KMS-11 (cell line): ENCODE results near the gene MGAM2.

Experiments
- H2AFZ ChIP-seq: fragments of 200-600 bp; sonication (generic); 2 replicates; pipeline ENCODE4 v1.6.1; 2016; ENCODE audit warnings: antibody characterized with exemption, mixed run types, low read depth
- H3K27ac ChIP-seq: fragments of 200-600 bp; sonication (generic); 2 replicates; pipeline ENCODE4 v1.6.1; 2016; ENCODE audit warnings: mild to moderate bottlenecking, mixed run types
- H3K27me3 ChIP-seq: fragments of 200-600 bp; sonication (generic); 2 replicates; pipeline ENCODE4 v1.6.1; 2017; ENCODE audit warnings: mild to moderate bottlenecking, low read depth, mixed run types, moderate library complexity; ENCODE audit not compliant: insufficient read depth
- H3K36me3 ChIP-seq: fragments of 200-600 bp; sonication (generic); 2 replicates; pipeline ENCODE4 v1.6.1; 2017; ENCODE audit warnings: mild to moderate bottlenecking, mixed run types; ENCODE audit not compliant: insufficient read depth
- H3K4me1 ChIP-seq: fragments of 200-600 bp; sonication (generic); 2 replicates; pipeline ENCODE4 v1.6.1; 2016; ENCODE audit warnings: mild to moderate bottlenecking, low read depth, mixed run types; ENCODE audit not compliant: poor library complexity, severe bottlenecking
- H3K4me2 ChIP-seq: fragments of 200-600 bp; sonication (generic); 2 replicates; pipeline ENCODE4 v1.7.0; 2016; ENCODE audit warnings: mild to moderate bottlenecking, mixed run types
- H3K4me3 ChIP-seq: fragments of 200-600 bp; sonication (generic); IDR thresholded peaks from 2 replicates; pipeline ENCODE4 v1.6.1; 2017; ENCODE audit warnings: low read depth, low read length, mixed read lengths; ENCODE audit not compliant: insufficient read depth
- H3K79me2 ChIP-seq: fragments of 200-600 bp; sonication (generic); 2 replicates; pipeline ENCODE4 v1.6.1; 2016; ENCODE audit warnings: low read depth, mixed run types; ENCODE audit not compliant: insufficient read depth
- H3K9ac ChIP-seq: fragments of 200-600 bp; sonication (generic); 2 replicates; pipeline ENCODE4 v1.6.1; 2016; ENCODE audit warnings: mild to moderate bottlenecking, mixed run types
- H4K20me1 ChIP-seq: fragments of 200-600 bp; sonication (generic); 2 replicates; pipeline ENCODE4 v1.6.1; 2016; ENCODE audit warnings: mild to moderate bottlenecking, mixed run types; ENCODE audit not compliant: insufficient read depth
- TF ChIP-seq, protein P1 (sequence below): fragments of 200-600 bp; sonication (generic); conservative IDR thresholded peaks from 2 replicates; pipeline ENCODE4 v1.6.1; 2017; ENCODE audit warnings: low read depth, mild to moderate bottlenecking, antibody characterized with exemption, low read length, moderate library complexity, mixed read lengths

MGAM2 gene

GRCh38 chr7:142177869-142178268 is 66.4 kb downstream of the MGAM2 start:
- Histone ChIP-seq H3K36me3 (no peaks in the 10 kb centered on the region), H3K4me1 (peaks cover 25% of the 10 kb centered on the region), H3K9ac (no peak overlapping the region), H3K4me3 (no peak overlapping the region), H2AFZ (no peak overlapping the region), H3K27me3 (no peaks in the 10 kb centered on the region), H3K79me2 (no peaks in the 10 kb centered on the region), H3K27ac (peak overlapping the region; percentile 2; the same call in 1 of the 2 replicates), H3K4me2 (peak overlapping the region; percentile 24), H4K20me1 (no peaks in the 10 kb centered on the region)
- TF ChIP-seq, protein P1, sequence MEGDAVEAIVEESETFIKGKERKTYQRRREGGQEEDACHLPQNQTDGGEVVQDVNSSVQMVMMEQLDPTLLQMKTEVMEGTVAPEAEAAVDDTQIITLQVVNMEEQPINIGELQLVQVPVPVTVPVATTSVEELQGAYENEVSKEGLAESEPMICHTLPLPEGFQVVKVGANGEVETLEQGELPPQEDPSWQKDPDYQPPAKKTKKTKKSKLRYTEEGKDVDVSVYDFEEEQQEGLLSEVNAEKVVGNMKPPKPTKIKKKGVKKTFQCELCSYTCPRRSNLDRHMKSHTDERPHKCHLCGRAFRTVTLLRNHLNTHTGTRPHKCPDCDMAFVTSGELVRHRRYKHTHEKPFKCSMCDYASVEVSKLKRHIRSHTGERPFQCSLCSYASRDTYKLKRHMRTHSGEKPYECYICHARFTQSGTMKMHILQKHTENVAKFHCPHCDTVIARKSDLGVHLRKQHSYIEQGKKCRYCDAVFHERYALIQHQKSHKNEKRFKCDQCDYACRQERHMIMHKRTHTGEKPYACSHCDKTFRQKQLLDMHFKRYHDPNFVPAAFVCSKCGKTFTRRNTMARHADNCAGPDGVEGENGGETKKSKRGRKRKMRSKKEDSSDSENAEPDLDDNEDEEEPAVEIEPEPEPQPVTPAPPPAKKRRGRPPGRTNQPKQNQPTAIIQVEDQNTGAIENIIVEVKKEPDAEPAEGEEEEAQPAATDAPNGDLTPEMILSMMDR: no peak

DNA sequence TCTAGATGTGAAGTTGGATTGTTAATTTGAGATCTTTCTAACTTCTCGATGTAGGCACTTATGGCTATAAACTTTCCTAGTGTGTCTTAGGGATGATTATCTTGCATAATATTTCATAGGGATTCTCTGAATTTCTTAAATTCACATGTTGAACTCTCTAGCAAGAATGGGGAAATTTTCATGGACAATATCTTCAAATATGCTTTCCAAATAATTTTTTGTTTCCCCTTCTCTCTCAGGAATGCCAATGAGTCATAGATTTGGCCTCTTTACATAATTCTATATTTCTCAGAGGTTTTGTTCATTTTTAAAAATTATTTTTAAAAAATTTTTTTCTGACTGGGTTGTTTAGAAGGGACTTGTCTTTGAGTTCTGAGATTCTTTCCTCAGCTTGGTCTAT is 68.9 kb downstream of the MGAM2 start:
- Histone ChIP-seq H3K4me3 (no peak overlapping the region), H3K9ac (no peak overlapping the region), H3K79me2 (no peaks in the 10 kb centered on the region), H3K27me3 (no peaks in the 10 kb centered on the region), H3K27ac (no peak overlapping the region), H3K4me1 (peaks cover 25% of the 10 kb centered on the region), H2AFZ (no peak overlapping the region), H4K20me1 (no peaks in the 10 kb centered on the region), H3K36me3 (no peaks in the 10 kb centered on the region), H3K4me2 (no peak overlapping the region)
- TF ChIP-seq, protein P1: no peak

DNA sequence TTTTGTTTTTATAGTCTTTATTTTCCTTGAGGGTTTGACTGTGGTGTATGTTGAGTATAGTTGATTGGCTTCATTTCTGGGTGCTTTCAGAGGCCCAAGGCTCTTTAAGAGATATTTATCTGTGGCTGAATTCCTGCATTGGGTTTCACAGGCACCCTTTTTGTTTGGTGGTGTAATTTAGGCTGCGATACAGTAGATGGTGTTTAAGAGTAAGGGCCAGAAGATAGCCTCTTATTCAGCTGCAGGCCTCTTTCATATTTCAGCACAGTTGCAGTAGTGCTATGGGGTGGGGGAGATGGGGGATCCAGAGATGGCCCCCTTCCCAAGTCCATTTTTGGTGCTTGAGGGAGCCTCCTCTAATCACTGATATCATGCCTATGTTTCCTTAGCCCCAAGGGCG is 69.7 kb downstream of the MGAM2 start:
- H3K27me3 ChIP-seq: no peaks in the 10 kb centered on the region
- H3K36me3 ChIP-seq: no peaks in the 10 kb centered on the region
- peaks cover 25% of the 10 kb centered on the region for H3K4me1 ChIP-seq
- no peak overlapping the region for H3K4me2 ChIP-seq
- H3K27ac ChIP-seq: no peak overlapping the region
- H3K4me3 ChIP-seq: no peak overlapping the region
- no peak overlapping the region for H3K9ac ChIP-seq
- no peak overlapping the region for H2AFZ ChIP-seq
- TF ChIP-seq, protein P1: no peak
- H3K79me2 ChIP-seq: no peaks in the 10 kb centered on the region
- H4K20me1 ChIP-seq: no peaks in the 10 kb centered on the region

DNA sequence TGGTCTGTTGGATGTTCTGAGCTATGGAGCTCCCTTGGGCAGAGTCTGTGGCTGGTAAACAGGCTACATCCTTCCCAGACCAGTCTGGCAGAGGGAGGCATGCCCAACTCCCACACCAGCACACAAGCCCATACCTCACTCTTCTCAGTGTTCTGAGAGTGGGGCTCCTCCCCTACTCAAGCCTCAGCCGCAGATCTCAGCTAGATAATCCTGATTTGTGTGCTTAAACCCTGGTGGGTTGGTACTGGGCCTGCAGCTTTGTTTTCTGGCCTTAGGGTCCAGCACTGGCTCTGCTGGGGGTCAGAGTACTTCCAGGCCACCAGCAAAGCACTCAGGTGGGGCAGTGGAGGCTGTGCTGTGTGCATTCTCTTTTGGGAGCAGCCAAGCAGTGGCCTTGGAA is 70.4 kb downstream of the MGAM2 start:
- Histone ChIP-seq H2AFZ (no peak overlapping the region), H3K27me3 (no peaks in the 10 kb centered on the region), H3K4me1 (peaks cover 21% of the 10 kb centered on the region), H3K9ac (no peak overlapping the region), H4K20me1 (no peaks in the 10 kb centered on the region), H3K79me2 (no peaks in the 10 kb centered on the region), H3K4me2 (no peak overlapping the region), H3K4me3 (no peak overlapping the region), H3K36me3 (no peaks in the 10 kb centered on the region), H3K27ac (no peak overlapping the region)
- TF ChIP-seq, protein P1: no peak
